ENCODE results near the gene EIF6. TPM values are rescaled to one million over a fixed set of nuclear protein-coding genes. Genes with fewer than 3 reads are reported as not detected.

Gene EIF6
- total RNA-seq, 3 donors from 2014 or later (not counting 1 experiment from before 2014, with no cell fraction given), result 73.9 to 81.4 (median 79.0) TPM

GRCh38 chr20:35301426-35301825 lies 16.9 kb upstream of the EIF6 start:
- Histone ChIP-seq H3K4me3 (ENCODE audit: low read length) (no peak overlapping the region), H3K27ac (ENCODE audit: low read length) (no peak overlapping the region), H3K27me3 (ENCODE audit: control insufficient read depth, insufficient read depth, low read length) (no peaks in the 10 kb centered on the region), H3K4me1 (ENCODE audit: control insufficient read depth, insufficient read depth, low read length) (peaks cover 7% of the 10 kb centered on the region), H3K9me3 (ENCODE audit: control insufficient read depth, insufficient read depth, low read length) (no peaks in the 10 kb centered on the region), H3K36me3 (ENCODE audit: control insufficient read depth, insufficient read depth, low read length) (peaks cover 5% of the 10 kb centered on the region)
- peaks cover 5 to 7% of the 10 kb centered on the region in 2 donors for H3K4me1 Mint-ChIP-seq
- no peak for TF ChIP-seq CTCF (IDR thresholded peaks at IDR 0.05)
- no peak overlapping the region for H3K4me3 Mint-ChIP-seq
- no peaks in the 10 kb centered on the region for H3K9me3 Mint-ChIP-seq
- no peak for ATAC-seq
- no peak for DNase-seq
- intact Hi-C loops (cut with micrococcal nuclease), result no loop called here
- H3K36me3 Mint-ChIP-seq, result no peaks in the 10 kb centered on the region
- H3K27ac Mint-ChIP-seq, result no peak overlapping the region
- peaks cover 0 to 3% of the 10 kb centered on the region in 2 donors for H3K27me3 Mint-ChIP-seq (ENCODE audit: low read depth in 2 of 2)
- 100% methylated on average over 2 of the region's 2 CpGs for WGBS (ENCODE audit: insufficient coverage)

GRCh38 chr20:35300469-35301262 lies 16.1 kb upstream of the EIF6 start:
- Histone ChIP-seq H3K4me1 (ENCODE audit: control insufficient read depth, insufficient read depth, low read length) (peaks cover 7% of the 10 kb centered on the region), H3K36me3 (ENCODE audit: control insufficient read depth, insufficient read depth, low read length) (no peaks in the 10 kb centered on the region), H3K4me3 (ENCODE audit: low read length) (no peak overlapping the region), H3K27ac (ENCODE audit: low read length) (no peak overlapping the region), H3K27me3 (ENCODE audit: control insufficient read depth, insufficient read depth, low read length) (no peaks in the 10 kb centered on the region), H3K9me3 (ENCODE audit: control insufficient read depth, insufficient read depth, low read length) (no peaks in the 10 kb centered on the region)
- no peak for DNase-seq
- Mint-ChIP-seq H3K27ac (no peak overlapping the region), H3K9me3 (no peaks in the 10 kb centered on the region), H3K36me3 (no peaks in the 10 kb centered on the region), H3K4me3 (no peak overlapping the region), H3K27me3 (ENCODE audit: low read depth in 2 of 2) (peaks cover 0 to 3% of the 10 kb centered on the region in 2 donors), H3K4me1 (peaks cover 5 to 7% of the 10 kb centered on the region in 2 donors)
- 100% methylated on average over 2 of the region's 4 CpGs for WGBS (ENCODE audit: insufficient coverage)
- intact Hi-C loops (cut with micrococcal nuclease), result no loop called here
- TF ChIP-seq CTCF (IDR thresholded peaks at IDR 0.05), result no peak
- no peak for ATAC-seq

- DNase-seq, result no peak
- intact Hi-C loops (cut with micrococcal nuclease), result no loop called here
- Histone ChIP-seq H3K36me3 (ENCODE audit: control insufficient read depth, insufficient read depth, low read length) (no peaks in the 10 kb centered on the region), H3K4me1 (ENCODE audit: control insufficient read depth, insufficient read depth, low read length) (peaks cover 7% of the 10 kb centered on the region), H3K9me3 (ENCODE audit: control insufficient read depth, insufficient read depth, low read length) (no peaks in the 10 kb centered on the region), H3K27ac (ENCODE audit: low read length) (no peak overlapping the region), H3K4me3 (ENCODE audit: low read length) (no peak overlapping the region), H3K27me3 (ENCODE audit: control insufficient read depth, insufficient read depth, low read length) (no peaks in the 10 kb centered on the region)
- Mint-ChIP-seq H3K27ac (no peak overlapping the region), H3K9me3 (no peaks in the 10 kb centered on the region), H3K4me3 (no peak overlapping the region), H3K4me1 (peaks cover 12 to 13% of the 10 kb centered on the region in 2 donors), H3K36me3 (no peaks in the 10 kb centered on the region), H3K27me3 (ENCODE audit: low read depth in 2 of 2) (peaks cover 0 to 3% of the 10 kb centered on the region in 2 donors)
- no peak for TF ChIP-seq CTCF (IDR thresholded peaks at IDR 0.05)
- no peak for ATAC-seq
- WGBS (ENCODE audit: insufficient coverage), result 79% methylated on average over 4 of the region's 4 CpGs
These were observed 15.2 kb upstream of the EIF6 start for GRCh38 chr20:35299780-35300179.
